GM12878 (cell line): ENCODE results near the gene PXT1. TPM values are rescaled to one million over a fixed set of nuclear protein-coding genes. Genes with fewer than 3 reads are reported as not detected.

Source experiments
- ATAC-seq: fragments of 200-7000 bp; cut with Tn5 transposase; 3 replicates; pipeline ENCODE4 v1.9.1; 2020; ENCODE audit warnings: mild to moderate bottlenecking, moderate library complexity
- BruUV-seq: library from RNA; stranded (reverse); fragments of 400-500 nt; replicated peaks from 2 replicates; lab custom pipeline; 2021; lab: Mats Ljungman, UMichigan
- CTCF ChIA-PET: fragments of 300-600 bp; sonication (Branson Sonifier 250); formaldehyde crosslinking; extraction: SDS; loops from one replicate; lab custom pipeline; 2021; ENCODE audit warnings: inconsistent platforms; lab: Yijun Ruan, JAX
- POLR2A ChIA-PET: fragments of 350-600 bp; formaldehyde crosslinking; extraction: SDS; loops from one replicate; lab custom pipeline; 2021; ENCODE audit warnings: inconsistent platforms; lab: Charles Lee
- RAD21 ChIA-PET: fragments of 300-600 bp; sonication (Branson Sonifier 250); formaldehyde crosslinking; loops from one replicate; lab custom pipeline; 2023; ENCODE audit warnings: antibody characterized with exemption; ENCODE audit not compliant: unreplicated experiment; lab: Charles Lee
- SMC1A ChIA-PET: fragments of 300-600 bp; sonication (Branson Sonifier 250); formaldehyde crosslinking; loops from one replicate; lab custom pipeline; 2023; ENCODE audit not compliant: unreplicated experiment, uncharacterized antibody; lab: Charles Lee
- DNase-seq: peaks from one replicate; pipeline ENCODE4 v3.0.0-alpha.2; 2011; ENCODE audit warnings: low read depth, low spot score
- FAIRE-seq: peaks from 3 replicates; lab custom pipeline; 2011; peaks lifted over from hg19 to GRCh38; lab: Jason Lieb, UNC
- H2AFZ ChIP-seq: 2 replicates; pipeline ENCODE4 v1.6.0; 2011; ENCODE audit warnings: low read depth, low read length, control low read depth; ENCODE audit not compliant: control insufficient read depth
- H3K27ac ChIP-seq: 2 replicates; pipeline ENCODE4 v1.5.1; 2011; ENCODE audit warnings: control low read depth; ENCODE audit not compliant: control insufficient read depth, insufficient read depth
- H3K27me3 ChIP-seq, 2 experiments: replicated peaks in 1 of 2; 2 replicates each; pipeline versions ENCODE4 v1.6.0 to v1.6.1; 2011; ENCODE audit warnings: low read length in 1 of 2; ENCODE audit not compliant: control insufficient read depth in 2 of 2, insufficient read depth in 2 of 2
- H3K36me3 ChIP-seq, 2 experiments: 2 replicates each; pipeline ENCODE4 v1.5.1; 2011; ENCODE audit warnings: low read length in 1 of 2; ENCODE audit not compliant: control insufficient read depth in 2 of 2, insufficient read depth in 2 of 2
- H3K4me1 ChIP-seq: 2 replicates; pipeline ENCODE4 v1.6.1; 2011; ENCODE audit warnings: mild to moderate bottlenecking, low read length, moderate library complexity, mixed read lengths; ENCODE audit not compliant: control insufficient read depth, insufficient read depth
- H3K4me2 ChIP-seq: 2 replicates; pipeline ENCODE4 v1.6.0; 2011; ENCODE audit warnings: control low read depth; ENCODE audit not compliant: control insufficient read depth, insufficient read depth
- H3K4me3 ChIP-seq: fragments of 200-600 bp; sonication (generic); 2 replicates; pipeline ENCODE4 v1.5.1; 2016
- H3K79me2 ChIP-seq: 2 replicates; pipeline ENCODE4 v1.6.0; 2011; ENCODE audit warnings: low read length; ENCODE audit not compliant: control insufficient read depth, insufficient read depth
- H3K9ac ChIP-seq: 2 replicates; pipeline ENCODE4 v1.8.0; 2011; ENCODE audit warnings: low read length, control low read depth, mixed read lengths; ENCODE audit not compliant: control insufficient read depth, insufficient read depth
- H3K9me3 ChIP-seq: replicated peaks from 3 replicates; pipeline ENCODE4 v1.5.1; 2011; ENCODE audit warnings: mild to moderate bottlenecking, low read length; ENCODE audit not compliant: control insufficient read depth, insufficient read depth
- H4K20me1 ChIP-seq: 2 replicates; pipeline ENCODE4 v1.6.0; 2011; ENCODE audit not compliant: control insufficient read depth, insufficient read depth
- SUZ12 ChIP-seq: fragments of 200-600 bp; sonication (generic); IDR thresholded peaks from one replicate; pipeline ENCODE4 v1.6.1; 2018; ENCODE audit warnings: antibody characterized with exemption, mild to moderate bottlenecking; ENCODE audit not compliant: unreplicated experiment
- WGBS: methylation state at CpG from one replicate; pipeline ENCODE4 v1.1.6; 2016; ENCODE audit warnings: low lambda C conversion rate; ENCODE audit not compliant: insufficient replicate concordance, insufficient coverage; ENCODE audit errors: missing lambda C conversion rate; 5-methylcytosine and 5-hydroxymethylcytosine counted together
- in situ Hi-C: fragments of 300-500 bp; cut with MboI; formaldehyde crosslinking; loops from 9 replicates; pipeline ENCODE4 v1.14.3; 2018; ENCODE audit warnings: mixed read lengths
- intact Hi-C: fragments of 100-400 bp; cut with micrococcal nuclease; formaldehyde crosslinking; loops from one replicate; pipeline ENCODE4 v1.14.2; 2022; ENCODE audit not compliant: unreplicated experiment
- polyA plus RNA-seq, 11 experiments: library from polyadenylated mRNA; depleted of rRNA in 4 of 11; unstranded in 6 of 11; stranded (reverse) in 5 of 11; fragments of >200 nt; fragmentation: Nextera tagmentation in 4 of 11; fragmentation: Illumina TruSeq in 1 of 11; extraction: Ambion mirVana in 4 of 11; extraction: Trizol in 1 of 11; gene quantifications; 1 replicate in 1 of 11; 2 replicates in 10 of 11; pipeline versions ENCODE4 v1.2.1 to v1.2.3, GENCODE V29; 2011 to 2016; ENCODE audit warnings: inconsistent platforms in 2 of 11, missing spikeins in 2 of 11, low read depth in 1 of 11
- total RNA-seq, 4 experiments: library from RNA; depleted of rRNA in 3 of 4; stranded (reverse); fragments of >200 nt in 3 of 4; fragmentation: Illumina TruSeq in 1 of 4; extraction: Trizol in 1 of 4; gene quantifications; 2 replicates each; pipeline versions ENCODE4 v1.2.1 to v1.2.3, GENCODE V29; 2013 to 2021
- TF ChIP-seq, protein P1 (sequence below): fragments of 450-650 bp; IDR thresholded peaks from 2 replicates; pipeline ENCODE4 v1.6.1; 2017; ENCODE audit warnings: mild to moderate bottlenecking, moderate library complexity

Gene PXT1
- total and polyA plus RNA-seq, 10 of the 15 experiments (the other 5 are each of a cell fraction or from before 2014, with no cell fraction given), result 0.27 to 2.9 (median 0.50) TPM

DNA sequence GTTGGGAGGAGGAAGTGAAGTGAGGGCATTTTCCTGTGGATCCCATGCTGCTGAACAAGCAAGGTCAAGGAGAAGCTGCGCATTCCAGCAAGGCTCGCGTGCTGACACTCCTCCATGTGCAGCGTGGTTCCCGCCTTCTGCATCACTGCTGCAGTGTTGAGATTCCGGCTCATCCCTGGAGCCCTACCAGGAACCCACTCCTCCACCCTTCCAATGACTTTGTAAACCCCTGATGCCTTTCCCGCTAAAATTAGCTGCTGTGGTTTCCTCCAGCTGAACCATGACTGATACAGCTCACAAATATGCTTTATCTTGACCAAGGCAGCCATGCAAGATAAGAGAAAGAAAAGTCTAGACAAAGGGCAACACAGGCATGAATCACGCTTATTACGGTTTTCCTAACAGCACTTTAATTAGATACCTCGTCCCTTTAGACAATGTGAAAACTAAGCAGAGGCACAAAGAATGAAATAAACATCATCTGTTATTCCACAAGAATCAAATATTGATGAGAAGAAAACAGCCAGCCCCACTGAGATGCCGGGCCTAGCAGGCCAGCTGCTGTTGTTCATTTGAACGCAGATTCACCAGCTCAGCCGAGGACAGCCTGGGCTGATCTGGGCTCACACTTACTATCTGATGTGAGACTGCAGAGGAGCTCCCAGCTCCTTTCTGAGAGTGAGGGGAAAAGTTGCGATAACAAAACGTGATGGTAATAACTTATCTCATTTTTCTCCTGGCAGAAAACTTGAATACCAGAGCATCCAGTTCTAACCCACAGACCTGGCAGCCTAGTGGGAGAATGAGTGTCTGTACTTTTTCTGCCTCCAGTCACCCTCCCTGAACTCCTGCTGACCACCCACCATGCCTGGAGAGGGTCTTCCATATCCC is 91.7 kb downstream of the PXT1 start:
- RAD21 ChIA-PET, result interaction anchor here (0.8 to 11.7 kb wide), 3 partner anchors 11 to 49 kb away, joined by 3 to 311 read pairs (median 3); partner anchors contain the start of gene BNIP5
- H3K9me3 ChIP-seq, result no peaks in the 10 kb centered on the region
- no peak overlapping the region for H3K4me3 ChIP-seq
- no peaks in the 10 kb centered on the region for H3K4me1 ChIP-seq
- DNase-seq (no peak), ATAC-seq (no peak), FAIRE-seq (no peak)
- no peaks in the 10 kb centered on the region for H3K36me3 ChIP-seq
- CTCF ChIA-PET, result interaction anchor here (1.2 to 19.9 kb wide), 4 partner anchors 6 to 256 kb away, joined by 3 to 483 read pairs (median 244); partner anchors contain the start of gene BNIP5
- no peak overlapping the region for H3K4me2 ChIP-seq
- H2AFZ ChIP-seq, result no peak overlapping the region
- in situ Hi-C loops, result no loop called here
- no peaks in the 10 kb centered on the region for H3K27me3 ChIP-seq
- TF ChIP-seq SUZ12, result no peak
- TF ChIP-seq, protein P1, sequence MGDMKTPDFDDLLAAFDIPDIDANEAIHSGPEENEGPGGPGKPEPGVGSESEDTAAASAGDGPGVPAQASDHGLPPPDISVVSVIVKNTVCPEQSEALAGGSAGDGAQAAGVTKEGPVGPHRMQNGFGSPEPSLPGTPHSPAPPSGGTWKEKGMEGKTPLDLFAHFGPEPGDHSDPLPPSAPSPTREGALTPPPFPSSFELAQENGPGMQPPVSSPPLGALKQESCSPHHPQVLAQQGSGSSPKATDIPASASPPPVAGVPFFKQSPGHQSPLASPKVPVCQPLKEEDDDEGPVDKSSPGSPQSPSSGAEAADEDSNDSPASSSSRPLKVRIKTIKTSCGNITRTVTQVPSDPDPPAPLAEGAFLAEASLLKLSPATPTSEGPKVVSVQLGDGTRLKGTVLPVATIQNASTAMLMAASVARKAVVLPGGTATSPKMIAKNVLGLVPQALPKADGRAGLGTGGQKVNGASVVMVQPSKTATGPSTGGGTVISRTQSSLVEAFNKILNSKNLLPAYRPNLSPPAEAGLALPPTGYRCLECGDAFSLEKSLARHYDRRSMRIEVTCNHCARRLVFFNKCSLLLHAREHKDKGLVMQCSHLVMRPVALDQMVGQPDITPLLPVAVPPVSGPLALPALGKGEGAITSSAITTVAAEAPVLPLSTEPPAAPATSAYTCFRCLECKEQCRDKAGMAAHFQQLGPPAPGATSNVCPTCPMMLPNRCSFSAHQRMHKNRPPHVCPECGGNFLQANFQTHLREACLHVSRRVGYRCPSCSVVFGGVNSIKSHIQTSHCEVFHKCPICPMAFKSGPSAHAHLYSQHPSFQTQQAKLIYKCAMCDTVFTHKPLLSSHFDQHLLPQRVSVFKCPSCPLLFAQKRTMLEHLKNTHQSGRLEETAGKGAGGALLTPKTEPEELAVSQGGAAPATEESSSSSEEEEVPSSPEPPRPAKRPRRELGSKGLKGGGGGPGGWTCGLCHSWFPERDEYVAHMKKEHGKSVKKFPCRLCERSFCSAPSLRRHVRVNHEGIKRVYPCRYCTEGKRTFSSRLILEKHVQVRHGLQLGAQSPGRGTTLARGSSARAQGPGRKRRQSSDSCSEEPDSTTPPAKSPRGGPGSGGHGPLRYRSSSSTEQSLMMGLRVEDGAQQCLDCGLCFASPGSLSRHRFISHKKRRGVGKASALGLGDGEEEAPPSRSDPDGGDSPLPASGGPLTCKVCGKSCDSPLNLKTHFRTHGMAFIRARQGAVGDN, result no peak
- no peaks in the 10 kb centered on the region for H3K79me2 ChIP-seq
- intact Hi-C loops, result no loop called here
- no peak overlapping the region for H3K9ac ChIP-seq
- WGBS, result 77% methylated on average over 15 of the region's 15 CpGs
- no TSS peak for BruUV-seq
- no peaks in the 10 kb centered on the region for H4K20me1 ChIP-seq
- POLR2A ChIA-PET, result interaction anchor here (0.9 to 1.0 kb wide), 2 partner anchors 11 to 14 kb away, joined by 3 to 4 read pairs; no protein-coding TSS in a partner anchor
- no peak overlapping the region for H3K27ac ChIP-seq
- SMC1A ChIA-PET, result interaction anchor here (1.7 to 19.6 kb wide), 3 partner anchors 8 to 11 kb away, joined by 6 to 386 read pairs (median 33); partner anchors contain the start of gene BNIP5
